GM08714 (cell line): ENCODE results near the gene HCAR2.
"Not testable (repeated sequence)": the region's sequence is repeated elsewhere in the genome, so short reads cannot be mapped to it uniquely, and the experiment has no call there.

Experiments
- H3K4me3 ChIP-seq: fragments of 200-500 bp; sonication (Bioruptor generic); 2 replicates; pipeline ENCODE4 v1.5.1; 2014; ENCODE audit warnings: mild to moderate bottlenecking, low read length, inconsistent platforms
- ZNF274 ChIP-seq: IDR thresholded peaks from 2 replicates; pipeline ENCODE4 v1.6.1; 2012; ENCODE audit warnings: mild to moderate bottlenecking, low read depth, low read length

Gene HCAR2

GRCh38 chr12:122691566-122691965, 11.6 kb downstream of the HCAR2 start:
- H3K4me3 ChIP-seq, result no peak overlapping the region

GRCh38 chr12:122688291-122688690, 14.9 kb downstream of the HCAR2 start:
- H3K4me3 ChIP-seq, result no peak overlapping the region
- TF ChIP-seq ZNF274, result no peak

More at GRCh38 chr12:122691566-122691965, 11.6 kb downstream of the HCAR2 start:
- TF ChIP-seq ZNF274, result no peak

GRCh38 chr12:122687086-122687485, 16.1 kb downstream of the HCAR2 start:
- no peak overlapping the region for H3K4me3 ChIP-seq
- TF ChIP-seq ZNF274, result no peak

GRCh38 chr12:122686538-122686937, 16.6 kb downstream of the HCAR2 start:
- no peak for TF ChIP-seq ZNF274
- no peak overlapping the region for H3K4me3 ChIP-seq

- no peak overlapping the region for H3K4me3 ChIP-seq
- no peak for TF ChIP-seq ZNF274
Observed at GRCh38 chr12:122684297-122684813, 18.8 kb downstream of the HCAR2 start.

GRCh38 chr12:122681814-122682213, 21.3 kb downstream of the HCAR2 start:
- TF ChIP-seq ZNF274, result no peak
- no peak overlapping the region for H3K4me3 ChIP-seq

GRCh38 chr12:122680989-122681388, 22.2 kb downstream of the HCAR2 start:
- not testable (repeated sequence) for H3K4me3 ChIP-seq

GRCh38 chr12:122676781-122677180, 26.4 kb downstream of the HCAR2 start:
- H3K4me3 ChIP-seq, result not testable (repeated sequence)

GRCh38 chr12:122676015-122676414, 27.1 kb downstream of the HCAR2 start:
- not testable (repeated sequence) for H3K4me3 ChIP-seq

GRCh38 chr12:122672515-122672914, 30.6 kb downstream of the HCAR2 start:
- no peak for TF ChIP-seq ZNF274
- H3K4me3 ChIP-seq, result no peak overlapping the region

GRCh38 chr12:122669397-122670070, 33.6 kb downstream of the HCAR2 start:
- H3K4me3 ChIP-seq, result no peak overlapping the region
- no peak for TF ChIP-seq ZNF274

- TF ChIP-seq ZNF274, result no peak
- H3K4me3 ChIP-seq, result no peak overlapping the region
Observed at GRCh38 chr12:122668268-122668667, 34.9 kb downstream of the HCAR2 start.

GRCh38 chr12:122665759-122666158, 37.4 kb downstream of the HCAR2 start:
- no peak overlapping the region for H3K4me3 ChIP-seq
- no peak for TF ChIP-seq ZNF274

GRCh38 chr12:122665349-122665748, 37.8 kb downstream of the HCAR2 start:
- H3K4me3 ChIP-seq, result no peak overlapping the region
- no peak for TF ChIP-seq ZNF274

GRCh38 chr12:122661938-122662337, 41.2 kb downstream of the HCAR2 start:
- no peak for TF ChIP-seq ZNF274
- no peak overlapping the region for H3K4me3 ChIP-seq

- no peak overlapping the region for H3K4me3 ChIP-seq
- no peak for TF ChIP-seq ZNF274
Observed at GRCh38 chr12:122661246-122661645, 41.9 kb downstream of the HCAR2 start.
